H9 (cell line): ENCODE data around the gene STK38L. TPM values are rescaled to one million over a fixed set of nuclear protein-coding genes. Genes with fewer than 3 reads are reported as not detected.

Experiments used
- DNase-seq: peaks from one replicate; pipeline ENCODE4 v3.0.0-alpha.2; 2017
- H2AFZ ChIP-seq: one replicate; pipeline ENCODE4 v1.6.1; 2013; ENCODE audit warnings: mild to moderate bottlenecking, low read length, control low read depth, moderate library complexity
- H2AK5ac ChIP-seq: 2 replicates; pipeline ENCODE4 v1.6.1; 2013; ENCODE audit warnings: low read length, control low read depth, mixed read lengths; ENCODE audit not compliant: insufficient read length
- H2BK120ac ChIP-seq: one replicate; pipeline ENCODE4 v1.6.1; 2013; ENCODE audit warnings: low read depth, mild to moderate bottlenecking, low read length, control low read depth, inconsistent platforms; ENCODE audit not compliant: poor library complexity, severe bottlenecking
- H2BK12ac ChIP-seq: 2 replicates; pipeline ENCODE4 v1.6.1; 2013; ENCODE audit warnings: low read length, control low read depth, mixed read lengths, low read depth; ENCODE audit not compliant: insufficient read length
- H2BK15ac ChIP-seq: 2 replicates; pipeline ENCODE4 v1.6.1; 2013; ENCODE audit warnings: low read depth, low read length, control low read depth
- H2BK20ac ChIP-seq: one replicate; pipeline ENCODE4 v1.6.1; 2013; ENCODE audit warnings: low read depth, mild to moderate bottlenecking, low read length, control low read depth, inconsistent platforms; ENCODE audit not compliant: poor library complexity, severe bottlenecking
- H2BK5ac ChIP-seq: 2 replicates; pipeline ENCODE4 v1.6.1; 2013; ENCODE audit warnings: low read length, control low read depth, mixed read lengths; ENCODE audit not compliant: insufficient read length
- H3K14ac ChIP-seq: 2 replicates; pipeline ENCODE4 v1.6.1; 2013; ENCODE audit warnings: low read length, control low read depth; ENCODE audit not compliant: insufficient read depth
- H3K18ac ChIP-seq: 2 replicates; pipeline ENCODE4 v1.6.1; 2013; ENCODE audit warnings: low read depth, mild to moderate bottlenecking, mixed read lengths, low read length, control low read depth; ENCODE audit not compliant: insufficient read length
- H3K23ac ChIP-seq: 2 replicates; pipeline ENCODE4 v1.6.1; 2013; ENCODE audit warnings: low read length, control low read depth, mixed read lengths, low read depth; ENCODE audit not compliant: insufficient read length
- H3K23me2 ChIP-seq: 2 replicates; pipeline ENCODE4 v1.6.1; 2013; ENCODE audit warnings: low read depth, mild to moderate bottlenecking, mixed read lengths, low read length, control low read depth; ENCODE audit not compliant: insufficient read length, poor library complexity, severe bottlenecking
- H3K27ac ChIP-seq: 2 replicates; pipeline ENCODE4 v1.5.1; 2013; ENCODE audit warnings: low read length, control low read depth, mixed read lengths, low read depth; ENCODE audit not compliant: insufficient read length
- H3K27me3 ChIP-seq: 2 replicates; pipeline ENCODE4 v1.6.1; 2013; ENCODE audit warnings: low read length, control low read depth, inconsistent platforms; ENCODE audit not compliant: insufficient read depth
- H3K4ac ChIP-seq: 2 replicates; pipeline ENCODE4 v1.6.1; 2013; ENCODE audit warnings: low read depth, mild to moderate bottlenecking, control low read depth, inconsistent platforms, low read length, moderate library complexity
- H3K4me1 ChIP-seq: 2 replicates; pipeline ENCODE4 v1.6.1; 2013; ENCODE audit warnings: low read length, control low read depth, inconsistent platforms; ENCODE audit not compliant: insufficient read depth
- H3K4me2 ChIP-seq: 2 replicates; pipeline ENCODE4 v1.6.1; 2013; ENCODE audit warnings: low read length, control low read depth, mixed read lengths; ENCODE audit not compliant: insufficient read length, insufficient read depth
- H3K56ac ChIP-seq: 2 replicates; pipeline ENCODE4 v1.6.1; 2013; ENCODE audit warnings: low read depth, mild to moderate bottlenecking, mixed read lengths, low read length, control low read depth; ENCODE audit not compliant: insufficient read length
- H3K79me1 ChIP-seq: 2 replicates; pipeline ENCODE4 v1.6.1; 2013; ENCODE audit warnings: low read depth, mild to moderate bottlenecking, moderate library complexity, low read length, control low read depth, inconsistent platforms; ENCODE audit not compliant: insufficient read depth, poor library complexity, severe bottlenecking
- H3K79me2 ChIP-seq: 2 replicates; pipeline ENCODE4 v1.6.1; 2013; ENCODE audit warnings: low read length, control low read depth, inconsistent platforms; ENCODE audit not compliant: insufficient read depth
- H3K9ac ChIP-seq: 2 replicates; pipeline ENCODE4 v1.6.1; 2013; ENCODE audit warnings: low read length, control low read depth, mixed read lengths; ENCODE audit not compliant: insufficient read length; ENCODE audit errors: extremely low read depth
- H3K9me3 ChIP-seq: one replicate; pipeline ENCODE4 v1.6.1; 2013; ENCODE audit warnings: low read depth, low read length, inconsistent platforms; ENCODE audit not compliant: control insufficient read depth
- H3T11ph ChIP-seq: one replicate; pipeline ENCODE4 v1.6.1; 2013; ENCODE audit warnings: mild to moderate bottlenecking, low read length, control low read depth, inconsistent platforms
- H4K20me1 ChIP-seq: one replicate; pipeline ENCODE4 v1.6.1; 2013; ENCODE audit not compliant: control insufficient read depth, insufficient read length, insufficient read depth
- H4K5ac ChIP-seq: 2 replicates; pipeline ENCODE4 v1.6.1; 2013; ENCODE audit warnings: low read depth, mild to moderate bottlenecking, mixed read lengths, low read length, control low read depth; ENCODE audit not compliant: insufficient read length
- H4K8ac ChIP-seq: replicated peaks from 2 replicates; pipeline ENCODE4 v1.6.1; 2013; ENCODE audit warnings: low read length, control low read depth, mixed read lengths, low read depth; ENCODE audit not compliant: insufficient read length
- H4K91ac ChIP-seq: 2 replicates; pipeline ENCODE4 v1.6.1; 2013; ENCODE audit warnings: low read depth, mild to moderate bottlenecking, moderate library complexity, mixed read lengths, low read length, control low read depth; ENCODE audit not compliant: insufficient read length
- H3K27ac Mint-ChIP-seq, 3 experiments: 2 replicates in 2 of 3; 3 replicates in 1 of 3; pipeline ENCODE4 v1.8.0; 2020 to 2021; ENCODE audit warnings: mixed read lengths in 3 of 3, mild to moderate bottlenecking in 1 of 3, moderate library complexity in 1 of 3
- H3K27me3 Mint-ChIP-seq: 2 replicates; pipeline ENCODE4 v1.8.0; 2021; ENCODE audit warnings: low read depth, mild to moderate bottlenecking, moderate library complexity, mixed read lengths
- H3K36me3 Mint-ChIP-seq, 3 experiments: 2 replicates in 2 of 3; 3 replicates in 1 of 3; pipeline ENCODE4 v1.8.0; 2020 to 2021; ENCODE audit warnings: low read depth in 3 of 3, mixed read lengths in 3 of 3; ENCODE audit not compliant: insufficient read depth in 1 of 3
- H3K4me1 Mint-ChIP-seq, 2 experiments: 2 replicates each; pipeline ENCODE4 v1.8.0; 2020; ENCODE audit warnings: mixed read lengths in 2 of 2
- H3K4me3 Mint-ChIP-seq, 2 experiments: 2 replicates in 1 of 2; 3 replicates in 1 of 2; pipeline ENCODE4 v1.8.0; 2020 to 2021; ENCODE audit warnings: mild to moderate bottlenecking in 2 of 2, mixed read lengths in 2 of 2, moderate library complexity in 1 of 2
- H3K9me3 Mint-ChIP-seq, 2 experiments: 2 replicates in 1 of 2; 3 replicates in 1 of 2; pipeline ENCODE4 v1.8.0; 2020; ENCODE audit warnings: mild to moderate bottlenecking in 2 of 2, mixed read lengths in 2 of 2, moderate library complexity in 1 of 2
- WGBS: extraction: QIAGEN DNeasy Blood & Tissue Kit; methylation state at CpG from one replicate; pipeline ENCODE4 v1.1.7; 2013; ENCODE audit warnings: missing lambda C conversion rate, low lambda C conversion rate, mixed read lengths; ENCODE audit not compliant: insufficient read length; ENCODE audit errors: extremely low coverage; 5-methylcytosine and 5-hydroxymethylcytosine counted together
- total RNA-seq: library from RNA; stranded (reverse); gene quantifications from 2 replicates; pipeline ENCODE4 v1.2.1, GENCODE V29; 2021
- TF ChIP-seq, protein P1 (sequence below): fragments of 200-600 bp; sonication (generic); conservative IDR thresholded peaks from 3 replicates; pipeline ENCODE4 v1.8.0; 2021; ENCODE audit warnings: antibody characterized with exemption, mild to moderate bottlenecking

The STK38L gene
- total RNA-seq, 1 experiment from 2014 or later = 44.9 TPM

DNA sequence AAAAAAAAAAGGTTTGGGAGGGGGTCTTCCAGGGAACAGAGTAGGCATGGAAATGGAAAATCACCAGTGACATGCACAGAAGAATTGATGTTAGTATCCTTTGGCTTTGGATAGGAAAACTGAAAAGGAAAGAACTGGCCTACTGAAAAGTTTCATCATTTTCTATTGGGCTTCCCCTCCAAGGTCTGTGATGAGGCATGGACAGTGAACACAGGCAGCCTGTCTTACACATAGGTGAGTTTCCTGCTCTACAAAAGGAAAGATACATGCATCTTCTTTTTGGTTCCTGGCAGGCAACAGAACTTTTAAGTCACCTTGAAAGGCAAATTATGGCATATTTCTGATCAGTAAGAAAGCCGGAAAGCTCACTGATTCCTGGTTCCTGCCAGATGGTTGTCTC, 94.4 kb downstream of the STK38L start:
- H2BK15ac ChIP-seq = no peak overlapping the region
- H3K27ac ChIP-seq = no peak overlapping the region
- Mint-ChIP-seq H3K27ac (no peak overlapping the region), H3K36me3 (no peaks in the 10 kb centered on the region), H3K4me1 (peaks cover 15 to 23% of the 10 kb centered on the region in 2 experiments), H3K9me3 (no peaks in the 10 kb centered on the region), H3K27me3 (peaks cover 11% of the 10 kb centered on the region), H3K4me3 (no peak overlapping the region)
- H2BK120ac ChIP-seq = no peak overlapping the region
- H3K23me2 ChIP-seq = peaks cover 4% of the 10 kb centered on the region
- TF ChIP-seq, protein P1, sequence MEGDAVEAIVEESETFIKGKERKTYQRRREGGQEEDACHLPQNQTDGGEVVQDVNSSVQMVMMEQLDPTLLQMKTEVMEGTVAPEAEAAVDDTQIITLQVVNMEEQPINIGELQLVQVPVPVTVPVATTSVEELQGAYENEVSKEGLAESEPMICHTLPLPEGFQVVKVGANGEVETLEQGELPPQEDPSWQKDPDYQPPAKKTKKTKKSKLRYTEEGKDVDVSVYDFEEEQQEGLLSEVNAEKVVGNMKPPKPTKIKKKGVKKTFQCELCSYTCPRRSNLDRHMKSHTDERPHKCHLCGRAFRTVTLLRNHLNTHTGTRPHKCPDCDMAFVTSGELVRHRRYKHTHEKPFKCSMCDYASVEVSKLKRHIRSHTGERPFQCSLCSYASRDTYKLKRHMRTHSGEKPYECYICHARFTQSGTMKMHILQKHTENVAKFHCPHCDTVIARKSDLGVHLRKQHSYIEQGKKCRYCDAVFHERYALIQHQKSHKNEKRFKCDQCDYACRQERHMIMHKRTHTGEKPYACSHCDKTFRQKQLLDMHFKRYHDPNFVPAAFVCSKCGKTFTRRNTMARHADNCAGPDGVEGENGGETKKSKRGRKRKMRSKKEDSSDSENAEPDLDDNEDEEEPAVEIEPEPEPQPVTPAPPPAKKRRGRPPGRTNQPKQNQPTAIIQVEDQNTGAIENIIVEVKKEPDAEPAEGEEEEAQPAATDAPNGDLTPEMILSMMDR = no peak
- no peak overlapping the region for H2BK12ac ChIP-seq
- no peak overlapping the region for H2BK20ac ChIP-seq
- no peak overlapping the region for H3K56ac ChIP-seq
- H2AFZ ChIP-seq = no peak overlapping the region
- no peaks in the 10 kb centered on the region for H4K20me1 ChIP-seq
- no CpG with 5 or more reads among the region's 1 CpG for WGBS
- peaks cover 4% of the 10 kb centered on the region; the same call in 1 of the 2 replicates for H3K79me2 ChIP-seq
- H4K8ac ChIP-seq = no peak overlapping the region
- no peak overlapping the region for H2BK5ac ChIP-seq
- no peak overlapping the region for H2AK5ac ChIP-seq
- no peak overlapping the region for H3K9ac ChIP-seq
- H3K9me3 ChIP-seq = no peaks in the 10 kb centered on the region
- no peak overlapping the region for H4K5ac ChIP-seq
- peaks cover 3% of the 10 kb centered on the region for H3K79me1 ChIP-seq
- H4K91ac ChIP-seq = no peak overlapping the region
- H3K4ac ChIP-seq = no peak overlapping the region
- H3K14ac ChIP-seq = no peak overlapping the region
- H3K23ac ChIP-seq = no peak overlapping the region
- no peak overlapping the region for H3K4me2 ChIP-seq
- no peak overlapping the region for H3K18ac ChIP-seq
- no peak for DNase-seq
- H3K27me3 ChIP-seq = no peaks in the 10 kb centered on the region
- H3K4me1 ChIP-seq = no peaks in the 10 kb centered on the region; the same call in 1 of the 2 replicates
- H3T11ph ChIP-seq = no peak overlapping the region
